Fibroblast of mammary gland (primary cell): ENCODE results near the gene CAPN5.

Experiments used
- DNase-seq: peaks from one replicate; pipeline ENCODE4 v3.0.0-alpha.2; 2010; ENCODE audit warnings: low read depth
- H3K4me3 ChIP-seq: 2 replicates; pipeline ENCODE4 v1.5.1; 2011; ENCODE audit warnings: low read depth, mild to moderate bottlenecking, low read length, moderate library complexity; ENCODE audit not compliant: control insufficient read depth
- CTCF ChIP-seq: conservative IDR thresholded peaks from 2 replicates; pipeline ENCODE4 v1.5.1; 2011; ENCODE audit warnings: low read depth, low read length, inconsistent platforms; ENCODE audit not compliant: control insufficient read depth, insufficient read depth

CAPN5 gene

GRCh38 chr11:77173494-77173893 is 106.7 kb downstream of the CAPN5 start:
- no peak for TF ChIP-seq CTCF
- H3K4me3 ChIP-seq: no peak overlapping the region
- no peak for DNase-seq

- no peak for TF ChIP-seq CTCF
- DNase-seq: no peak
These were observed 107.8 kb downstream of the CAPN5 start for GRCh38 chr11:77174559-77174958.

GRCh38 chr11:77175021-77175842 is 108.5 kb downstream of the CAPN5 start:
- no peak for TF ChIP-seq CTCF
- DNase-seq: no peak
- no peak overlapping the region for H3K4me3 ChIP-seq

More at GRCh38 chr11:77174559-77174958, 107.8 kb downstream of the CAPN5 start:
- H3K4me3 ChIP-seq: no peak overlapping the region
